Stomach (tissue), 19 donors: ENCODE measurements around the gene ANKRD30A. TPM values are rescaled to one million over a fixed set of nuclear protein-coding genes. Genes with fewer than 3 reads are reported as not detected.
"Not testable (repeated sequence)": the region's sequence is repeated elsewhere in the genome, so short reads cannot be mapped to it uniquely, and the experiment has no call there.

Experiments used
- DNase-seq, 2 donors: peaks; one replicate each; pipeline versions ENCODE4 v3.0.0 to v3.0.0-alpha.2; 2013 to 2019
- H3K27ac ChIP-seq, 5 donors: fragments of 200-600 bp in 4 of 5; sonication (generic) in 4 of 5; one replicate each; pipeline ENCODE4 v1.5.1; 2013 to 2019; ENCODE audit warnings: mild to moderate bottlenecking in 1 of 5, moderate library complexity in 1 of 5
- H3K27me3 ChIP-seq, 3 donors: fragments of 200-600 bp; sonication (generic); one replicate each; pipeline ENCODE4 v1.5.1; 2017 to 2019; ENCODE audit warnings: mixed run types in 1 of 3
- H3K36me3 ChIP-seq, 4 donors: fragments of 200-600 bp; sonication (generic); 1 replicate in 3 of 4; 2 replicates in 1 of 4; pipeline ENCODE4 v1.5.1; 2016 to 2019
- H3K4me1 ChIP-seq, 4 donors: fragments of 200-600 bp; sonication (generic); one replicate each; pipeline ENCODE4 v1.5.1; 2016 to 2019
- H3K4me3 ChIP-seq, 4 donors: fragments of 200-600 bp; sonication (generic) in 3 of 4; one replicate each; pipeline ENCODE4 v1.5.1; 2016 to 2019; ENCODE audit warnings: mild to moderate bottlenecking in 1 of 4
- H3K9me3 ChIP-seq, 4 donors: fragments of 200-600 bp; sonication (generic); one replicate each; pipeline ENCODE4 v1.5.1; 2016 to 2019
- EP300 ChIP-seq: sonication (generic); formaldehyde crosslinking; IDR thresholded peaks from one replicate; pipeline ENCODE4 v1.6.1; 2017; ENCODE audit warnings: antibody characterized with exemption
- POLR2A ChIP-seq, 4 donors: fragments of 450-650 bp; IDR thresholded peaks; one replicate each; pipeline ENCODE4 v1.6.1; 2016; ENCODE audit warnings: antibody characterized with exemption in 4 of 4, control low read depth in 2 of 4, mild to moderate bottlenecking in 1 of 4, moderate library complexity in 1 of 4
- POLR2AphosphoS5 ChIP-seq, 3 donors: sonication (generic); formaldehyde crosslinking; IDR thresholded peaks; one replicate each; pipeline ENCODE4 v1.6.1; 2016; ENCODE audit warnings: antibody characterized with exemption in 3 of 3
- WGBS, 5 donors: extraction: QIAGEN DNeasy Blood & Tissue Kit in 3 of 5; methylation state at CpG; one replicate each; pipeline versions ENCODE4 v1.1.5 to v1.1.7; 2013 to 2018; 5-methylcytosine and 5-hydroxymethylcytosine counted together
- intact Hi-C: fragments of 100-400 bp; cut with DNase I; formaldehyde crosslinking; loops from one replicate; pipeline ENCODE4 v1.15.1; 2023; ENCODE audit warnings: low total_unique reads
- long read RNA-seq, 10 donors: transcript quantifications; one replicate each; lab custom pipeline, GENCODE V29; 2026
- polyA plus RNA-seq, 3 donors: library from polyadenylated mRNA; stranded (reverse); fragments of 200-250 nt; gene quantifications; one replicate each; pipeline ENCODE4 v1.2.3, GENCODE V29; 2013
- total RNA-seq, 5 donors: library from RNA; depleted of rRNA; stranded (reverse); fragments of >200 nt; gene quantifications; one replicate each; pipeline versions ENCODE4 v1.1.0 to v1.2.3, GENCODE V29; 2014 to 2016
- TF ChIP-seq, protein P1 (sequence below), 7 experiments: fragments of 450-650 bp in 4 of 7; fragments of 200-600 bp in 3 of 7; sonication (generic) in 3 of 7; IDR thresholded peaks; one replicate each; pipeline ENCODE4 v1.5.1; 2016 to 2019; ENCODE audit warnings: antibody characterized with exemption in 7 of 7, control low read depth in 2 of 7, mild to moderate bottlenecking in 1 of 7
- donor health status: healthy with polysubstance abuse.
- donor health status: Bipolar disorder and iron deficiency.
- donor health status: healthy.

Gene ANKRD30A
- total RNA-seq (under 1 TPM in 1 of 5 donors, not detected in 4; 0.18 TPM), polyA plus RNA-seq (not detected)
- long read RNA-seq, donor 1: 0 reads
- long read RNA-seq, donor 2: 0 reads
- long read RNA-seq, donor 3: 0 reads
- long read RNA-seq, donor 4: 0 reads
- long read RNA-seq, donor 5: 0 reads
- long read RNA-seq, donor 6: 0 reads
- long read RNA-seq, donor 7: 0 reads
- long read RNA-seq, donor 8: 0 reads
- long read RNA-seq, donor 9: 0 reads
- long read RNA-seq, donor 10: 0 reads

- no peak for TF ChIP-seq POLR2AphosphoS5 (IDR thresholded peaks at IDR 0.05)
- no peak for TF ChIP-seq EP300
- TF ChIP-seq, protein P1, sequence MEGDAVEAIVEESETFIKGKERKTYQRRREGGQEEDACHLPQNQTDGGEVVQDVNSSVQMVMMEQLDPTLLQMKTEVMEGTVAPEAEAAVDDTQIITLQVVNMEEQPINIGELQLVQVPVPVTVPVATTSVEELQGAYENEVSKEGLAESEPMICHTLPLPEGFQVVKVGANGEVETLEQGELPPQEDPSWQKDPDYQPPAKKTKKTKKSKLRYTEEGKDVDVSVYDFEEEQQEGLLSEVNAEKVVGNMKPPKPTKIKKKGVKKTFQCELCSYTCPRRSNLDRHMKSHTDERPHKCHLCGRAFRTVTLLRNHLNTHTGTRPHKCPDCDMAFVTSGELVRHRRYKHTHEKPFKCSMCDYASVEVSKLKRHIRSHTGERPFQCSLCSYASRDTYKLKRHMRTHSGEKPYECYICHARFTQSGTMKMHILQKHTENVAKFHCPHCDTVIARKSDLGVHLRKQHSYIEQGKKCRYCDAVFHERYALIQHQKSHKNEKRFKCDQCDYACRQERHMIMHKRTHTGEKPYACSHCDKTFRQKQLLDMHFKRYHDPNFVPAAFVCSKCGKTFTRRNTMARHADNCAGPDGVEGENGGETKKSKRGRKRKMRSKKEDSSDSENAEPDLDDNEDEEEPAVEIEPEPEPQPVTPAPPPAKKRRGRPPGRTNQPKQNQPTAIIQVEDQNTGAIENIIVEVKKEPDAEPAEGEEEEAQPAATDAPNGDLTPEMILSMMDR (IDR thresholded peaks at IDR 0.05): no peak
- TF ChIP-seq POLR2A (IDR thresholded peaks at IDR 0.05): no peak
- no peak for DNase-seq
- Histone ChIP-seq H3K36me3 (no peaks in the 10 kb centered on the region), H3K27me3 (no peaks in the 10 kb centered on the region), H3K4me3 (no peak within 1 kb of the TSS), H3K4me1 (no peaks in the 10 kb centered on the region), H3K9me3 (peaks cover 0 to 35% (median 12%) of the 10 kb centered on the region in 4 donors), H3K27ac (no peak within 1 kb of the TSS)
- intact Hi-C loops: no loop called here
- 86 to 92% (median 91%) methylated on average over 26 to 39 of the region's 39 CpGs for WGBS, 5 donors
These were observed at the start of gene ANKRD30A for GRCh38 chr10:37125191-37125732. Gene ANKRD30A, plus strand, starts transcription at chr10:37125598. Its CDS starts 190 bp downstream, at chr10:37125788.

DNA sequence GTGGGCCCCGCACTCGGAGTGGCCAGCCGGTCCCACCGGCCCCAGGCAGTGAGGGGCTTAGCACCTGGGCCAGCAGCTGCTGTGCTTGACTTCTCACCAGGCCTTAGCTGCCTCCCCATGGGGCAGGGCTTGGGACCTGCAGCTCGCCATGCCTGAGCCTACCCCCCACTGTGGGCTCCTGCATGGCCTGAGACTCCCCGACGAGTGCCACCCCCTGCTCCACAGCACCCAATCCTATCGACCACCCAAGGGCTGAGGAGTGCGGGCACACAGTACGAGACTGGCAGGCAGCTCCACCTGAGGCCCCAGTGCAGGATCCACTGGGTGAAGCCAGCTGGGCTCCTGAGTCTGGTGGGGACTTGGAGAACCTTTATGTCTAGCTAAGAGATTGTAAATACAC is 49.3 kb upstream of the ANKRD30A start:
- 80 to 91% (median 88%) methylated on average over 3 to 10 of the region's 10 CpGs for WGBS, 5 donors
- H3K27me3 ChIP-seq, DNase-seq, H3K4me3 ChIP-seq, H3K27ac ChIP-seq, H3K36me3 ChIP-seq, intact Hi-C loops, H3K4me1 ChIP-seq: not testable (repeated sequence)
- H3K9me3 ChIP-seq: peaks cover 0 to 13% (median 4%) of the 10 kb centered on the region in 4 donors

GRCh38 chr10:37095792-37096573 is 29.4 kb upstream of the ANKRD30A start:
- intact Hi-C loops: no loop called here
- DNase-seq: no peak
- H3K27me3 ChIP-seq: no peaks in the 10 kb centered on the region
- peaks cover 0 to 13% (median 5%) of the 10 kb centered on the region in 4 donors for H3K9me3 ChIP-seq
- TF ChIP-seq POLR2AphosphoS5 (IDR thresholded peaks at IDR 0.05) (no peak), POLR2A (IDR thresholded peaks at IDR 0.05) (no peak), EP300 (no peak)
- H3K27ac ChIP-seq: no peak overlapping the region
- H3K4me1 ChIP-seq: no peaks in the 10 kb centered on the region
- no peaks in the 10 kb centered on the region for H3K36me3 ChIP-seq
- 16 to 24% (median 18%) methylated on average over 3 of the region's 3 CpGs for WGBS, 5 donors
- H3K4me3 ChIP-seq: no peak overlapping the region

- 72 to 85% (median 82%) methylated on average over 3 of the region's 3 CpGs for WGBS, 5 donors
- Histone ChIP-seq H3K27me3 (no peaks in the 10 kb centered on the region), H3K9me3 (no peaks in the 10 kb centered on the region), H3K36me3 (no peaks in the 10 kb centered on the region), H3K4me1 (no peaks in the 10 kb centered on the region), H3K4me3 (no peak overlapping the region), H3K27ac (no peak overlapping the region)
- no peak for DNase-seq
- no peak for TF ChIP-seq POLR2A (IDR thresholded peaks at IDR 0.05)
- TF ChIP-seq POLR2AphosphoS5 (IDR thresholded peaks at IDR 0.05): no peak
- TF ChIP-seq, protein P1 (IDR thresholded peaks at IDR 0.05): no peak
- no peak for TF ChIP-seq EP300
- intact Hi-C loops: no loop called here
These were observed 24.1 kb upstream of the ANKRD30A start for GRCh38 chr10:37101261-37101660.

DNA sequence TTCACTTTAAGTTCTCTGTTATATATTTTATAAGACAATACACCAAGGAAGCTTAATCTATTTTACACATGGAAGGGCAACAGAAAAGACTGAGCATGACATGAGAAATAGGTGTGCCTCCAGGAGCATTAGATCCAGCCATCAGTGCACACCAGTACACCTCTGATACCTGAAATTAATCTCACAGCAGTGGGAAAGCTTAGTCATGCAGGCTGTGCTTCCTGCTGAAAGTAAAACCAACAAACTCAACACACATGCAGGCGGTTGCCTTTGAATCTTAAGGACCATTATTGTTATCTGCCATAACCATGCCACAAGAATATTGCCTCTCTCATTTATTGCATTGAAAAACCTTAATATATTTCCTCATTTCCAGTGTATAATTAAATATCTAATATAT is 16.4 kb upstream of the ANKRD30A start:
- 46 to 74% (median 63%) methylated on average over 1 of the region's 1 CpG for WGBS, 5 donors
- H3K36me3 ChIP-seq: no peaks in the 10 kb centered on the region

More for the DNA sequence above, 16.4 kb upstream of the ANKRD30A start:
- Histone ChIP-seq H3K9me3 (no peaks in the 10 kb centered on the region), H3K27ac (no peak overlapping the region), H3K4me1 (no peaks in the 10 kb centered on the region), H3K4me3 (no peak overlapping the region), H3K27me3 (no peaks in the 10 kb centered on the region)
- intact Hi-C loops: no loop called here
- no peak for DNase-seq
- no peak for TF ChIP-seq POLR2A (IDR thresholded peaks at IDR 0.05)
- TF ChIP-seq POLR2AphosphoS5 (IDR thresholded peaks at IDR 0.05): no peak
- no peak for TF ChIP-seq EP300
- TF ChIP-seq, protein P1 (IDR thresholded peaks at IDR 0.05): no peak
